GM04503 (cell line): ENCODE results near the gene GREB1L.
"Not testable (repeated sequence)": the region's sequence is repeated elsewhere in the genome, so short reads cannot be mapped to it uniquely, and the experiment has no call there.

Source experiments
- DNase-seq: peaks from one replicate; pipeline ENCODE4 v3.0.0-alpha.2; 2012; ENCODE audit warnings: low read depth

Gene GREB1L

GRCh38 chr18:21264651-21265050, 22.6 kb downstream of the GREB1L start:
- DNase-seq, result no peak

GRCh38 chr18:21265971-21266673, 24.1 kb downstream of the GREB1L start:
- DNase-seq, result no peak

GRCh38 chr18:21267400-21267799, 25.4 kb downstream of the GREB1L start:
- DNase-seq, result no peak

- no peak for DNase-seq
These were observed 27.3 kb downstream of the GREB1L start for GRCh38 chr18:21269349-21269748.

GRCh38 chr18:21270453-21270852, 28.4 kb downstream of the GREB1L start:
- no peak for DNase-seq

- DNase-seq, result no peak
These were observed 30.1 kb downstream of the GREB1L start for GRCh38 chr18:21272016-21272579.

GRCh38 chr18:21273568-21273967, 31.5 kb downstream of the GREB1L start:
- DNase-seq, result no peak

- DNase-seq, result no peak
These were observed 33.6 kb downstream of the GREB1L start for GRCh38 chr18:21275645-21276044.

GRCh38 chr18:21277578-21277977, 35.5 kb downstream of the GREB1L start:
- no peak for DNase-seq

- DNase-seq, result not testable (repeated sequence)
These were observed 36.2 kb downstream of the GREB1L start for GRCh38 chr18:21278218-21278617.

GRCh38 chr18:21281603-21282002, 39.6 kb downstream of the GREB1L start:
- DNase-seq, result no peak

- DNase-seq, result no peak
These were observed 42.5 kb downstream of the GREB1L start for GRCh38 chr18:21284540-21284939.

- no peak for DNase-seq
These were observed 47.8 kb downstream of the GREB1L start for GRCh38 chr18:21289827-21290226.

GRCh38 chr18:21291106-21291505, 49.1 kb downstream of the GREB1L start:
- no peak for DNase-seq

GRCh38 chr18:21293479-21293878, 51.4 kb downstream of the GREB1L start:
- no peak for DNase-seq

- no peak for DNase-seq
These were observed 53.1 kb downstream of the GREB1L start for GRCh38 chr18:21295101-21295500.

- no peak for DNase-seq
These were observed 54.0 kb downstream of the GREB1L start for GRCh38 chr18:21296045-21296444.

- no peak for DNase-seq
These were observed 56.3 kb downstream of the GREB1L start for GRCh38 chr18:21298351-21298750.

- no peak for DNase-seq
These were observed 58.2 kb downstream of the GREB1L start for GRCh38 chr18:21300035-21300907.

- no peak for DNase-seq
These were observed 58.8 kb downstream of the GREB1L start for GRCh38 chr18:21300908-21301200.

GRCh38 chr18:21303445-21303844, 61.4 kb downstream of the GREB1L start:
- DNase-seq, result no peak

GRCh38 chr18:21303895-21304294, 61.9 kb downstream of the GREB1L start:
- no peak for DNase-seq

- DNase-seq, result no peak
These were observed 63.6 kb downstream of the GREB1L start for GRCh38 chr18:21305621-21306020.
